Stimulated activated CD4-positive, alpha-beta T cell treated with anti-CD3 and anti-CD28 coated beads, Interleukin-1b, Interleukin-23, amount 100 ng/mL, for 1 hour (primary cell): Measurements from ENCODE around the gene SETD4.

ENCODE experiments used
- DNase-seq, 2 donors: peaks; one replicate each; pipeline ENCODE4 v3.0.0-alpha.2; 2020; ENCODE audit warnings: low read depth in 2 of 2

SETD4 gene

DNA sequence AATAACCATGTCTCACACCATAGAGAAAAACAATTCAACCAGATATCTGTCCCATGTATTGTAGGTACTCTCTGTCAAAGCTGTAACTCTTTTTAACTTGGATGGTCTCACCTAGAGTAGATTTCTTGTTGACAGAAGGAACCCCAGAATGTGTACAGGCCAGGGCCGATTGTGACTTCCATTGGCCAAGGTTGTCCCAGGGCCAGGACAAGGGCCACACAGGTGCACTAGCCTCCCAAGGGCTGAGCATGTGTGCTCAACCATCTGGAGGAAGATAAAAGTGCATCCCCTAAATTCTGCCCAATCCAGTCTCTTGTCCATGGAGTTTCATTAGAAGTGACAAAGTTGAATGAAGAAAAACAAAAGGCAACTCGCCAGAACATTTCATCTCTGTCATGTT lies 51.8 kb downstream of the SETD4 start:
- no peak for DNase-seq

DNA sequence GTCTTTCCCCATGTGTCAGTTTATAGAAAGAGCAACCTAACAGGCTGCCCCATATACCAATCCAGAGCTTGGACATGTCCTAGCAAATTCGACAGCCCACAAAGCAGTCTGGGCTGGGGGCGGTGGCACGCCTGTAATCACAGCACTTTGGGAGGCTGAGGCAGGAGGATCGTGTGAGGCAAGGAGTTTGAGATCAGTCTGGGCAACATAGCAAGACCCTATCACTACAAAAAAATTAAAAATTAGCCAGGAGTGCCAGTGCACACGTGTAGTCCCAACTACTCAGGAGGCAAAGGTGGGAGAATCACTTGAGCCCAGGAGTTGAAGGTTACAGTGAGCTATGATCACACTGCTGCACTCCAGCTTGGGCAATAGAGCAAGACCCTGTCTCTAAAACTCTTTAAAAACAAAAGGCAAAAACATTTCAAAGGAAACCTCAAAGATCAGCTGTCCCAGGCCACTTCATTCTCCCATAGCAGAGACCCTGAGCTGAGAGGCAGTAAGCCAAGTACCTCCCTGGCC lies 54.4 kb downstream of the SETD4 start:
- DNase-seq, result no peak

DNA sequence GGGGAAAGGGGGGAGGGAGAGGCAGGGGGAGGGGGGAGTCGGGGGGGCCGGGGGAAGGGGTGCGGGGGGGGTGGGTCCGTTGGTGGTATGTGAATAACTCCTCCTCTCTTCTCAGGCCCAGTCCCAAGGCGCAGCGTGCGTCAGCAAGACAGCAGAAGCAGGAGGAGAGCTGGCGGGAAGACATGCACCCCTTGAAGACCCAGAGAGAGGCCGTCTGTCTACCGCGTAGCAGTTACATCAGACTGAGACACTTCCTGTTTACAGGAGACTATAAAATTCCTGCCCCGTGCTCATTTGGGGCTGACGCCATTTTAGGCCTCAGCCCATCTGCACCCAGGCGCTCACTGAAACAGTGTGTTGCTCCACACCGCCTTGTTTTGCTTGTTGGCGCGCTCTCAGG lies 55.3 kb downstream of the SETD4 start:
- DNase-seq, result no peak

DNA sequence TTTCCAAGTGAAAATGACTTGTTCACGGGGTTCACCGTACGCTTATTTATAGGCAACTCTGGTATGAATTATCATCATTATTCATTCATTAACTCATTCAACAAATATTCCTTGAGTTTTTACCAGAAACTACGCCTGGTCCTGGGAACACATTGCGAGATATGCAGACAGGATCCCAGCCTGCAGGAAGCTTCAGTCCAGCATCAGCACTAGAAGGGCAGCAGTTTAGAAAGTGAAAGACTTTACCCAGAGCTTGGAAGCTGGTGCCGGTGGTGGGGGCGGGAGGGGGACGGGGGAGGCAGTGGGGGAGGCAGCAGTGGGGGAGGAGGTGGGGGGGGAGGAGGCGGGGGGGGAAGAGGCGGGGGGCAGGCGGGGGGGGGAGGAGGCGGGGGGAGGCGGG lies 55.9 kb downstream of the SETD4 start:
- DNase-seq, result no peak

DNA sequence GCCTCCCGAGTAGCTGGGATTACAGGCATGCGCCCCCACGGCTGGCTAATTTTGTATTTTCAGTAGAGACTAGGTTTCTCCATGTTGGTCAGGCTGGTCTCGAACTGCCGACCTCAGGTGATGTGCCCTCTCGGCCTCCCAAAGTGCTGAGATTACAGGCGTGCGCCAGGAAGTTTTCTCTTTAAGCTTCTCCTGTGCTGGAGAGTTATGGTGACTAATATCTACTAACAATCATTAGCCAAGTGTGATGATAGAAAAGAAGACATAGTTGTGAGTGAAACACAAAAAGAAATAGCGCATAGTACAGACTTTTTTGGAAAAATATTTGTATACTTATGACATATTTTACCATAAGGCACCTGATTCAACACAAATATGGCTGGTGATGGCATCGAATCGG lies 56.5 kb downstream of the SETD4 start:
- no peak for DNase-seq

DNA sequence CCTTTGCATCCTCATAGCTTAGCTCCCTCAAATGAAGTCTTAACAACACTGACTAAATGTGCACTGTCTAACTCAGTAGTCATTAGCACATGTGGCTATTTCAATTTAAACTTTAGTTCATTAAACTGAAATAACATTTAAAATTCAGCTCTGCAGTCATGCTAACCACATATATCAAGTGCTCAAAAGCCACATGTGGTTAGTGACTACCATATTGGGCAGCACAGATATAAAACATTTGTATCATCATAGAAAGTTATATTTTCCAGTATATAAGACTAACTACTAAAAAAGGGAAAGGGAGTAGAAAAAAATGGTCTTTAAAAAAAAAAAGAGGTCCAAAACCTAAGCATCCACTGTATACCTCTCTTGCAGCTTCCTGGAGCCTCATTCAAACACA lies 64.1 kb downstream of the SETD4 start:
- no peak for DNase-seq

DNA sequence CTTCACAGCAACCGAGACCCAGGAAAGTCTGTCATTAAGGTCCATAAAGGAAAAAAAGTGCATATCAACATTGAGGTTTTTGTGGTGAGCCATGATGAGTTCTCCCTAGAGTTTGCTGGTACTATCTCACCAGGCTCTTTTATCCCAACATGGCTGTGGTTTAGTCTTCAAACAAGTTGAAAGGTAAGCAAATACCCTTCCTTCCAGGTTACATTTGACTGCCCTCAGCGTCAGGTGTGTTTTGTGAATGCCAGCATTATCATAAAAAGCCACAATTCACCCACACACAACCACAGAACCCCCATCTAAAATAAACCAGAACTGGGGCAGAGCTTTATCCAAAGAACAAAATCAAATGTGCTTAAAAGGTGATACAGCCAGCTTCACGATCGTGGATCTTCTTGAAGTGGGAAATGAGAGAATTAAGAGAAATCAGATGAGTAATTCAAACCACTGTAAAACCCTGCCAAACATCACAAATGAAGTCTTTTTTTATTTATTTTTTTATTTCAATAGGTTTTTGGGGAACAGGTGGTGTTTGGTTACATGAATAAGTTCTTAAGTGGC lies 64.7 kb downstream of the SETD4 start:
- DNase-seq, result no peak

DNA sequence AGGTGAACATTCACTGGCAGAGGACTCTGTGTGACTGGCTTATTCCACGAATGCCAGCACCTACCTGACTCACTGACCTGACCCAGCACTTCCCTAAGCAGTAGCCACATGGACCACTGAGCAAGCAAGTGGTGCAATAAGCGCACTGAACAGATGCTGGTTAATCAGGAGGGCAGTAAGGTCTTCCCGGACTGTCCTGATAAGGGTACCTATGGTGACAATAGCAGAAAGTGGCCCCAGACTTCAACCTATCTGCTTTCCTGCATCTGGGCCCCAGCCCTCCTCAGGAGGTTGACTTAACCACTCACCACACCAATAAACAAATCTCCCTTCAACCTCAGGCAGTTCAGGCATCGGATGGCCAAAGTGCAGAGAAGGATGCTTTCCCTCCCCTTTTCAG lies 65.7 kb downstream of the SETD4 start:
- no peak for DNase-seq

DNA sequence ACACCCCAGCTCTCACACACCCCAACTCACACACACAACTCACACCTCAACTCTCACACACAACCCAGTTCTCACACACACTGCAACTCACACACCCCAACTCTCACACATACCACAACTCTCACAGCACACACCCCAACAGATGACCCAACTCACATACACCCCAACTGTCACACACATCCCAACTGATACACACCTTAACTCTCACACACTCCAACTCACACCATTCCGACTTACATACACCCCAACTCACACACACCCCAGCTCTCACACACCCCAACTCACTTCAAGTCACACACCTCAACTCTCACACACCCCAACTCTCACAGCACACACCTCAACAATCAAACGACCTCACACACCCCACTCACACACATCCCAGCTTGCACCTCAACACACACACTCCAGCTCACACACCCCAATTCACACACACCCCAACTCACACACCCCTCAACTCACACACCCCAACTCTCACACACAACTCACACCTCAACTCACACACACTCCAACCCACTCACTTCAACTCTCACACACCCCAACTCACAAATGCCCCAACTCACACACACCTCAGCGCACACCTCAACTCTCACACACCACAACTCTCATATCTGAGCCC lies 66.3 kb downstream of the SETD4 start:
- DNase-seq, result no peak

DNA sequence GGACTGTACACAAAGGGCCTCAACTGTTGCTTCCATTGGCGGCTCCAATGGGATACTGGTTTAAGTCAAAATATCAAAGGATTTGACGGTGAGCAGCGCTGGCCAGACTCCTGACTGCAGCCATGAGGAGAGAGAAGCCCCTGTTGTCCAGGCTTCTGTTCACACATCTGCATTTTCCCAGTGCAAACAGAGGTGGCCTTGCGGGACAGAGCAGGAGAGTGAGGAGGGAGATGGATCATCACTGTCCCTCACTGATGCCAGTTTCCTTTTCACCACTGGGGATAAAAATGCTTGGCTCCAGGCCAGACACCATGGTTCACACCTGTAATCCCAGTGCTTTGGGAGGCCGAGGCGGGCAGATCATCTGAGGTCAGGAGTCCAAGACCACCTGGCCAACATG lies 69.2 kb downstream of the SETD4 start:
- no peak for DNase-seq

DNA sequence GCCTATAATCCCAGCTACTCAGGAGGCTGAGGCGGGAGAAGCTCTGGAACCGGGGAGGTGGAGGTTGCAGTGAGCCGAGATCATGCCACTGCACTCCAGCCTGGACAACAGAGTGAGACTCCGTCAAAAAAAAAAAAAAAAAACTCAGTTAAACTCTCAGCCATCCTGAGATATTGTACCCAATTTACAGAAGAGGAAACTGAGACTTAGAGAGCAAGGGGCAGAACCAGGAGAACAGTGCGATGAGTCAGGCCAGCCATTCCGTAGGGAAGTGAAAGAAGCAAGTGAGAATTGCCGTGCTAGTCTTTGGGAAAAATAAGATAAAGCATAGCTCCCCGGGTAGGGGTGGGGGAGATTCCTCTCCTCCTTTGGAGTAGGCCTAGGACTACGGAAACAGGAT lies 69.7 kb downstream of the SETD4 start:
- no peak for DNase-seq

DNA sequence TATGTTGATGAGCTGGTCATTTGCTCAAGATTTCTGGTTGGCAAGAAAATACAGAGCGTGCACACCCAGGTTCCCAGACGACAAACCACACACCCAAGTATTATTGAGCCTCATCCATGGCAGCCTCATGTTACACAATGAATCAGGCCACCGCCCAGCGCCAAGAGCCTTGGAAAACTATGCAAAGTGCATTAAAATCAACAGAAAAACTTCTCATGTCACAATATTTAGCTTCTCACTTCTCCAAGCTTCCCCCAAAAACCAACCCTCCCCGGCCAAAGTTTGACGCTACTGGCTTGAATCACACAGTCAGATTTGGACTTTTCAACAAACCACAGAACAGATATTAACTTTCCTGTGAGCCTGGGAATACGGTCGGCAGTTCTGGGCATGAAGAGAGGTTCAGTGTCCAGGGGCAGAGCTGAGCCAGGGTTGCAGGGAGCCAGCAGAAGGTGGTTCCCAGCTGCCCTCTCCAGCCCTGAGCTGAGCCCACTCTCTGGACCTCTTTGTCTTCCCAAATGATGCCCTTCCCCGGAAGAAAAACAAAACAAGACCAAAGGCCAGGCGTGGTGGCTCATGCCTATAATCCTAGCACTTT lies 71.1 kb downstream of the SETD4 start:
- no peak for DNase-seq

DNA sequence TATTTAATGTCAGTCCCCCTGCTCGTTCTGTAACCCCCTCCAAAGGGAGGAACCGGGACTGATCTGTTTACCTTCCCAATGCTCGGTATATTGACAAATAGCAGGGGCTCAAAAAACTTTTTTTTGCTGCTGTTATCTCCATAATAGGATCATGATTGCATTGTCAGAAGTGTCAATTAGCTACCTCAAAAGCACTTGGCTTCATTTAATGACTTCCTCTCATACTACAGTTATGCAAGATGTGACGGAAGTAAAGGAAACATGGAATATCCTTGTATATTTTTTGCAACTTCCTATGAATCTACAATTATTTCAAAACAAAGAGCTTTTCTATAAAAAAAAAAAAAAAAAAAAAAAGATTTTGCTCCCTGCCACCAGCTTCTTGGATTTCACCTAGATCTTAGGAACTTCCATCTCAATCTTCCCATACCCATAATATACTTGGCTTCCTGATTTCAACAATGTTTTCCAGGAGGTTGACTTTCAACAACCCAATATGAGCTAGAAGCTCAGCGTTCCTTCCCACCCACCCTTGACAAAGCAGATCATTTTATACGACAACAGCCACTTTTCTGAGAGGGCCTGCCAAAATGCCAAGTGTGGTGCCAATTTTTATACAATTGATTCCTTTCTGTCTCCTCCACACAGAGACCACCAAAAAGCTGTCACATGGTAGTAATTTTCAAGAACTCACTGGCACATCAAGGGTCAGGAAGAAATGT lies 71.7 kb downstream of the SETD4 start:
- no peak for DNase-seq

DNA sequence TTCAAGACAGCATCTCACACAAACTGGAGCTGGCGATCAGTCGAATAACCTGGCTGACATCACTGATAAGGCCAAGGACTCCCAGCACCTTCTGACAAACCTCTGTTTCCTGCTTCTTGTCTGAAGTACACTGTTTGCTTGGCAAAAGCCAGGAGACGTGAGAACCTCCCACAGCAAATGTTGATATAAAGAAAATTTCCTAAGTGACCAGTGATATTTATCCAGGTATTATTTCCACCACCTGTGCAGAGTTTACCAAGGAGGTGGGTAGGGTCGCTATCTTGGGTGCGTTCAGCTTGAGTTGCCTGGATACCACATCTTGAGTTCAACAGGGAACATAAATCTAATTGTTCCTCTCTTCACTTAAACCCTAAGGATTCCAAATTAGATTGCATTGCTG lies 72.9 kb downstream of the SETD4 start:
- DNase-seq, result no peak

DNA sequence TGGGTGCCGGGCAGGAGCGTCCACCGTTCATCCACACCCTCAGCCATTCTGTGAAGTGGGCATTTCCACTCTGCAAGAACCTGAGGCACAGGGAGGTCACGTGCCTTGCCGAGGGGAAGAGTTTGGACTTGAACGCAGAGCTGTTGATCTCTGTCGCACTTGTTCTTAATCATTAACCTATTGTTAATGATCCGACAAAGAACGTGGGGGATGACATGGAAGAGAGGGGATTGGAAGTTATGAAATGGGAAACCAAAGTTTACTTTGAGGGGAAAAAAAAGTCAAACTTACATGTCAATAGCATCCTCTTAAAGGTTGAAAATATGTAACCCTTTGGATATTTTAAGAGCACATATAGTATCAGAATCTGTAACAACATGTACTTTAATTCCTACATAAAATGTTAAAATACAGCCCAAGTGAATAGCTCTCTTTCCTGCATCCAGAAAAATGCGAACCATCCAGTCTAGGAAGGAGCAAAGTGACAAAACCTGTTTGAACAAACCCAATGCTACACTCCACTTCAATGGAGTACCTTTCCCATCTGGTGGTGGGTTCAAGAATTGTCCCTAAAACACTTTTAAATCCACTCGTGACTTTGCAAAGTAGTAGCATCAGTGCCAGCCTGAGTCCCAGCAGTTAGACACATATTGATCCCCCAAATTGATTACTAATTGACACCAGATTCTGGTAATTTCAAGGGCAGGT lies 75.5 kb downstream of the SETD4 start:
- DNase-seq, result no peak
